ENCODE data around the gene PGAP6. TPM values are rescaled to one million over a fixed set of nuclear protein-coding genes. Genes with fewer than 3 reads are reported as not detected.

PGAP6 gene
- total and polyA plus RNA-seq, 2 of the 8 experiments (the other 6 are each of a cell fraction or from before 2014, with no cell fraction given), result 86.8 to 364 TPM

DNA sequence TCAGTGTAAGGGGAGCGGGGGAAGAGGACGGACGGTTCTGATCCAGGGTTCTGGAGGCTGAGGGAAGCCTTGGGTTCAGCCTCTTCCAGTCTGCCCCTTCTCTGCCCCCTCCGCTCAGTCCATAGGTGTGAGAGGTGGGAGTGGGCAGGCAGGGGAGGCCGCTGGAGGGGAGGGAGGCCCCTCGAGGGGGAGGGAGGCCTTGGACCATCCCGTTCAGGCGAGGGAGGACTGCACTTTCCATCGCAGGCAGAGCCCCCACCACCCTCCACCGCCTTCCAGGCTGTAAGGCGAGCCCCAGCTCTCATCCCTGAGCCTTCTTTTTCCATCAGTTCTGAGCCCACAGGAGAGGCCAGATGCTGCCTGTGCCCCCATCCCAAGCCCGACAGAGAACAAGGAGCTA lies 25.0 kb downstream of the PGAP6 start:
- Histone ChIP-seq H3K36me3 (ENCODE audit: control insufficient read depth in 2 of 4, insufficient read depth in 4 of 4, low read length in 3 of 4) (no peaks in the 10 kb centered on the region), H3K9me3 (ENCODE audit: insufficient read depth in 2 of 2, low read depth in 1 of 2, low read length in 1 of 2) (no peaks in the 10 kb centered on the region), H4K5ac (ENCODE audit: insufficient read length, low read depth, low read length) (no peak overlapping the region), H3K18ac (ENCODE audit: extremely low read depth, low read length) (no peak overlapping the region), H2BK120ac (replicated peaks; ENCODE audit: low read depth, low read length) (no peak overlapping the region), H3K23me2 (ENCODE audit: low read depth, low read length) (peaks cover 5% of the 10 kb centered on the region; the same call in 1 of the 2 replicates), H2BK5ac (ENCODE audit: low read depth, low read length) (no peak overlapping the region), H3K14ac (ENCODE audit: insufficient read length) (no peak overlapping the region), H3K79me2 (ENCODE audit: control insufficient read depth in 1 of 2, insufficient read depth in 2 of 2, low read length in 2 of 2) (peaks cover 0 to under 1% of the 10 kb centered on the region in 2 experiments; a peak in 1 of 4 replicates), H3K27me3 (replicated peaks in 1 of 4; ENCODE audit: control insufficient read depth in 3 of 4, extremely low read depth in 1 of 4, insufficient read depth in 3 of 4, low read length in 3 of 4) (no peaks in the 10 kb centered on the region), H3K56ac (replicated peaks; ENCODE audit: insufficient read length, low read depth, low read length) (no peak overlapping the region), H2BK12ac (ENCODE audit: low read depth, low read length) (no peak overlapping the region), H3K27ac (ENCODE audit: low read depth, low read length) (no peak overlapping the region), H2BK20ac (ENCODE audit: low read length) (no peak overlapping the region), H4K91ac (replicated peaks; ENCODE audit: insufficient read length, low read length) (no peak overlapping the region), H3K4me2 (ENCODE audit: insufficient read depth in 1 of 2, low read depth in 2 of 2, low read length in 2 of 2) (no peak overlapping the region), H2AK5ac (ENCODE audit: low read depth, low read length) (no peak overlapping the region), H3K79me1 (ENCODE audit: low read depth, low read length) (no peaks in the 10 kb centered on the region), H3K4ac (replicated peaks; ENCODE audit: insufficient read length, low read depth, low read length) (no peak overlapping the region), H2BK15ac (ENCODE audit: low read length) (no peak overlapping the region), H3K4me3 (ENCODE audit: extremely low read depth in 1 of 4, insufficient read depth in 2 of 4, low read depth in 3 of 4, low read length in 4 of 4) (no peak overlapping the region), H3K4me1 (replicated peaks in 1 of 4; ENCODE audit: control insufficient read depth in 3 of 4, insufficient read depth in 4 of 4, low read length in 3 of 4) (peaks cover 0 to 4% (median 2%) of the 10 kb centered on the region in 4 experiments; a peak in 4 of 7 replicates), H3K23ac (ENCODE audit: insufficient read length) (no peak overlapping the region), H4K20me1 (replicated peaks in 1 of 2; ENCODE audit: control insufficient read depth in 1 of 2, insufficient read depth in 2 of 2, low read length in 2 of 2) (peaks cover 0 to 3% of the 10 kb centered on the region in 2 experiments), H3K9ac (replicated peaks in 1 of 4; ENCODE audit: extremely low read depth in 1 of 4, low read depth in 3 of 4, low read length in 3 of 4) (no peak overlapping the region), H2AFZ (ENCODE audit: low read length) (no peak overlapping the region), H4K8ac (ENCODE audit: extremely low read depth, insufficient read depth, low read length) (no peak overlapping the region)
- 92% methylated on average over 9 of the region's 12 CpGs; no CpG with 5 or more reads in 1 of the 2 experiments for WGBS, 2 experiments (ENCODE audit: extremely low coverage in 1 of 2, insufficient coverage in 1 of 2, insufficient read length in 1 of 2, insufficient replicate concordance in 2 of 2, low coverage in 1 of 2, low lambda C conversion rate in 2 of 2, missing lambda C conversion rate in 1 of 2)
- FAIRE-seq (no peak), DNase-seq (ENCODE audit: low read depth in 1 of 2, low spot score in 2 of 2) (no peak)
- TF ChIP-seq MAFK (IDR thresholded peaks at IDR 0.05; ENCODE audit: low read depth, low read length) (no peak), RFX5 (IDR thresholded peaks at IDR 0.05; ENCODE audit: borderline replicate concordance, low read depth, low read length) (no peak)
- TF ChIP-seq, protein P1, sequence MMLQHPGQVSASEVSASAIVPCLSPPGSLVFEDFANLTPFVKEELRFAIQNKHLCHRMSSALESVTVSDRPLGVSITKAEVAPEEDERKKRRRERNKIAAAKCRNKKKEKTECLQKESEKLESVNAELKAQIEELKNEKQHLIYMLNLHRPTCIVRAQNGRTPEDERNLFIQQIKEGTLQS (IDR thresholded peaks at IDR 0.05; ENCODE audit: insufficient read depth, low read depth, low read length), result no peak
- POLR2A ChIA-PET (ENCODE audit: partially characterized antibody), result interaction anchor here (2.6 kb wide), 1 partner anchor 12 kb away, joined by 7 read pairs; no protein-coding TSS in a partner anchor
- CTCF ChIA-PET (ENCODE audit: partially characterized antibody), result interaction anchor here (1.1 to 1.3 kb wide), 2 partner anchors 46 to 126 kb away, joined by 3 to 5 read pairs; no protein-coding TSS in a partner anchor

Measured in H1 (cell line).